Suppressor macrophage treated with lipopolysaccharide for 1 hour (primary cell): ENCODE data around the gene ADAMTSL4.

ENCODE experiments used
- DNase-seq, 3 donors: peaks; one replicate each; pipeline ENCODE4 v3.0.0-alpha.2; 2020 to 2022

ADAMTSL4 gene

GRCh38 chr1:150555971-150556865 lies 7.0 kb downstream of the ADAMTSL4 start:
- DNase-seq: no peak

GRCh38 chr1:150557065-150557600 lies 7.9 kb downstream of the ADAMTSL4 start:
- DNase-seq: no peak

- no peak for DNase-seq
Observed at GRCh38 chr1:150557813-150558212, 8.6 kb downstream of the ADAMTSL4 start.

- DNase-seq: no peak
Observed at GRCh38 chr1:150558303-150558704, 9.1 kb downstream of the ADAMTSL4 start.

GRCh38 chr1:150558761-150559655 lies 9.8 kb downstream of the ADAMTSL4 start:
- peak; percentile 43 to 61 (median 58) for DNase-seq

- DNase-seq: no peak
Observed at GRCh38 chr1:150559656-150560010, 10.4 kb downstream of the ADAMTSL4 start.

- peak; percentile 71 to 84 (median 76) for DNase-seq
Observed at GRCh38 chr1:150560011-150560438, 10.8 kb downstream of the ADAMTSL4 start.

GRCh38 chr1:150560576-150561253 lies 11.5 kb downstream of the ADAMTSL4 start:
- peak in 2 of 3 donors; percentile 89 to 91 for DNase-seq

- DNase-seq: peak; percentile 93 to 97 (median 94)
Observed at GRCh38 chr1:150561254-150561973, 12.2 kb downstream of the ADAMTSL4 start.

GRCh38 chr1:150561974-150562445 lies 12.8 kb downstream of the ADAMTSL4 start:
- peak; percentile 82 to 94 (median 92) for DNase-seq

GRCh38 chr1:150562446-150563339 lies 13.5 kb downstream of the ADAMTSL4 start:
- peak in 2 of 3 donors; percentile 49 to 57 for DNase-seq

- peak in 1 of 3 donors; percentile 25 for DNase-seq
Observed at GRCh38 chr1:150563340-150564038, 14.3 kb downstream of the ADAMTSL4 start.

- DNase-seq: peak in 2 of 3 donors; percentile 53 to 60
Observed at GRCh38 chr1:150564051-150564991, 15.1 kb downstream of the ADAMTSL4 start.

- DNase-seq: peak in 2 of 3 donors; percentile 25 to 36
Observed at GRCh38 chr1:150565240-150565991, 16.2 kb downstream of the ADAMTSL4 start.

- peak in 1 of 3 donors; percentile 19 for DNase-seq
Observed at GRCh38 chr1:150566589-150567340, 17.6 kb downstream of the ADAMTSL4 start.

- DNase-seq: peak; percentile 82 to 92 (median 83)
Observed at GRCh38 chr1:150567341-150567716, 18.1 kb downstream of the ADAMTSL4 start.
